DND-41 (cell line): Measurements from ENCODE around the gene APC.

Source experiments
- ATAC-seq: fragments of 200-7000 bp; cut with Tn5 transposase; 3 replicates; pipeline ENCODE4 v1.9.1; 2021; ENCODE audit warnings: low read depth; ENCODE audit not compliant: insufficient read depth
- DNase-seq: peaks from one replicate; pipeline ENCODE4 v3.0.0-alpha.2; 2020
- H2AFZ ChIP-seq: 2 replicates; pipeline ENCODE4 v1.6.0; 2012; ENCODE audit warnings: low read depth, low read length
- H3K27ac ChIP-seq: 2 replicates; pipeline ENCODE4 v1.5.1; 2012; ENCODE audit warnings: low read length, inconsistent platforms
- H3K27me3 ChIP-seq: fragments of 200-600 bp; sonication (generic); 2 replicates; pipeline ENCODE4 v1.6.0; 2012; ENCODE audit warnings: low read length, mild to moderate bottlenecking, inconsistent platforms; ENCODE audit not compliant: insufficient read depth, poor library complexity
- H3K36me3 ChIP-seq: 2 replicates; pipeline ENCODE4 v1.5.1; 2012; ENCODE audit warnings: low read length, inconsistent platforms; ENCODE audit not compliant: insufficient read depth
- H3K4me1 ChIP-seq: 2 replicates; pipeline ENCODE4 v1.5.1; 2012; ENCODE audit warnings: mild to moderate bottlenecking, low read length; ENCODE audit not compliant: insufficient read depth
- H3K4me2 ChIP-seq: 2 replicates; pipeline ENCODE4 v1.6.0; 2012; ENCODE audit warnings: mild to moderate bottlenecking, moderate library complexity, low read length, inconsistent platforms; ENCODE audit not compliant: insufficient read depth
- H3K4me3 ChIP-seq, 2 experiments: fragments of 200-600 bp in 1 of 2; shearing (Covaris generic) in 1 of 2; 2 replicates each; pipeline ENCODE4 v1.5.1; 2012 to 2016; ENCODE audit warnings: inconsistent platforms in 2 of 2, low read length in 2 of 2, mild to moderate bottlenecking in 2 of 2, low read depth in 1 of 2, moderate library complexity in 1 of 2
- H3K79me2 ChIP-seq: 2 replicates; pipeline ENCODE4 v1.6.0; 2012; ENCODE audit warnings: low read length, inconsistent platforms; ENCODE audit not compliant: insufficient read depth
- H3K9ac ChIP-seq: 2 replicates; pipeline ENCODE4 v1.6.0; 2012; ENCODE audit warnings: low read depth, mild to moderate bottlenecking, inconsistent platforms, low read length, moderate library complexity
- H3K9me3 ChIP-seq: 2 replicates; pipeline ENCODE4 v1.5.1; 2012; ENCODE audit warnings: low read length, moderate library complexity, mild to moderate bottlenecking, inconsistent platforms; ENCODE audit not compliant: insufficient read depth, severe bottlenecking
- H4K20me1 ChIP-seq: 2 replicates; pipeline ENCODE4 v1.6.0; 2012; ENCODE audit warnings: low read length; ENCODE audit not compliant: insufficient read depth
- EZH2 ChIP-seq: IDR thresholded peaks from 3 replicates; pipeline ENCODE4 v1.6.1; 2012; ENCODE audit warnings: borderline replicate concordance, low read depth, mild to moderate bottlenecking, moderate library complexity, low read length, inconsistent platforms; ENCODE audit not compliant: severe bottlenecking
- TF ChIP-seq, protein P1 (sequence below): IDR thresholded peaks from 2 replicates; pipeline ENCODE4 v1.5.1; 2012; ENCODE audit warnings: borderline replicate concordance, low read length, moderate library complexity, mild to moderate bottlenecking; ENCODE audit not compliant: poor library complexity, severe bottlenecking; ENCODE audit errors: extremely low read depth

The APC gene

DNA sequence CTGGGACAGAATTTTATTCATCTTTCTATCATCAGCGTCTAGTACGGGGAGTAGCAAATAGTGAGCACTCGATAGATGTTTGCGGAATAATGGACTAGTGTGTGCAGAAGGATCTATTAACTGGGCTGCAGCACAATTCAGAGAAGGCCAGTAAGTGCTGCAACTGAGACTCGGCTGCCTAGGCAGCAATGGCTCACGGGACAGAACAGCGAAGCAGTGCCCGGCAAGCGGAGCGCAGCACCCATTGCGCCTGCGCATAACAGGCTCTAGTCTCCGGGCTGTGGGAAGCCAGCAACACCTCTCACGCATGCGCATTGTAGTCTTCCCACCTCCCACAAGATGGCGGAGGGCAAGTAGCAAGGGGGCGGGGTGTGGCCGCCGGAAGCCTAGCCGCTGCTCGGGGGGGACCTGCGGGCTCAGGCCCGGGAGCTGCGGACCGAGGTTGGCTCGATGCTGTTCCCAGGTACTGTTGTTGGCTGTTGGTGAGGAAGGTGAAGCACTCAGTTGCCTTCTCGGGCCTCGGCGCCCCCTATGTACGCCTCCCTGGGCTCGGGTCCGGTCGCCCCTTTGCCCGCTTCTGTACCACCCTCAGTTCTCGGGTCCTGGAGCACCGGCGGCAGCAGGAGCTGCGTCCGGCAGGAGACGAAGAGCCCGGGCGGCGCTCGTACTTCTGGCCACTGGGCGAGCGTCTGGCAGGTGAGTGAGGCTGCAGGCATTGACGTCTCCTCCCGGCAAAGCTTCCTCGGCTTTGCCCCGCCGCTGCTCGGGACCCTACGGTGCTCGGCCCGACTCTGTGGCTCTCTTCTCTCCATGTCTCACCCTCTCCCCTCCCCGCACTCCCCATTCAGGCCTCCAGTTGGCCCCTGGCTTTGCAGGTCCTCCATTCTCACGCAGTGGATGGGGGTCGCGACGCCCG, 30.2 kb upstream of the APC start:
- peak overlapping the region; percentile 96 for H3K4me2 ChIP-seq
- H3K79me2 ChIP-seq, result peaks cover 50% of the 10 kb centered on the region

DNA sequence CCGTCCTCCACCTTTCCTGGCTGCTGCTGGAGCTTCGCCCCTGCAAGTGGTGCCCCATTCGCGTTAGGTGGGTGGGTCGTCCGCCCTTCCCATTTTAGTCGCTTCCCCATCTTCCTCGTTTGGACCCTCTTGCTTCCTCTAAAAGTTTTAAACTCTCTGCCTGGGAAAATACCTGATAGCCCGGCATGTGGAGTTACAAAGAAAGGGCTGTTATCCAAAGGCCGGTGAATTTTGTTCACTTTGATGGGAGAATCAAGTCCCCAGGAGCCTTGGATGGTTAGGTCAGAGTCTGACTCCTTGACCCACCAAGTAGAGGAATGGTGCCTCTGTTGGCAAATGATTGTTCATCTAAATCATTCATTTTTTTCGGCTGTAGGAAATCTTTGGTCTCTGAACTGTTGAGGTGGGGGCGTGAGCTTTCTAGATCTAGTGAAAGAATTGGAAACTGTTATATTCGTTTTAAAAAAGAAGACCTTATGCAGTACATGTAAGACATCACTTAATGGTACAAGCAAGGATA, 29.5 kb upstream of the APC start:
- Histone ChIP-seq H3K36me3 (no peaks in the 10 kb centered on the region), H3K4me1 (peaks cover 46% of the 10 kb centered on the region), H3K9ac (peak overlapping the region; percentile 76), H3K79me2 (peaks cover 55% of the 10 kb centered on the region), H3K27ac (peak overlapping the region; percentile 79), H2AFZ (peak overlapping the region; percentile 86), H3K4me3 (peak overlapping the region; percentile 62 to 95), H3K27me3 (no peaks in the 10 kb centered on the region), H3K4me2 (peak overlapping the region; percentile 96), H3K9me3 (no peaks in the 10 kb centered on the region), H4K20me1 (peaks cover 1% of the 10 kb centered on the region; the same call in 1 of the 2 replicates)
- no peak for ATAC-seq
- DNase-seq, result no peak
- TF ChIP-seq, protein P1, sequence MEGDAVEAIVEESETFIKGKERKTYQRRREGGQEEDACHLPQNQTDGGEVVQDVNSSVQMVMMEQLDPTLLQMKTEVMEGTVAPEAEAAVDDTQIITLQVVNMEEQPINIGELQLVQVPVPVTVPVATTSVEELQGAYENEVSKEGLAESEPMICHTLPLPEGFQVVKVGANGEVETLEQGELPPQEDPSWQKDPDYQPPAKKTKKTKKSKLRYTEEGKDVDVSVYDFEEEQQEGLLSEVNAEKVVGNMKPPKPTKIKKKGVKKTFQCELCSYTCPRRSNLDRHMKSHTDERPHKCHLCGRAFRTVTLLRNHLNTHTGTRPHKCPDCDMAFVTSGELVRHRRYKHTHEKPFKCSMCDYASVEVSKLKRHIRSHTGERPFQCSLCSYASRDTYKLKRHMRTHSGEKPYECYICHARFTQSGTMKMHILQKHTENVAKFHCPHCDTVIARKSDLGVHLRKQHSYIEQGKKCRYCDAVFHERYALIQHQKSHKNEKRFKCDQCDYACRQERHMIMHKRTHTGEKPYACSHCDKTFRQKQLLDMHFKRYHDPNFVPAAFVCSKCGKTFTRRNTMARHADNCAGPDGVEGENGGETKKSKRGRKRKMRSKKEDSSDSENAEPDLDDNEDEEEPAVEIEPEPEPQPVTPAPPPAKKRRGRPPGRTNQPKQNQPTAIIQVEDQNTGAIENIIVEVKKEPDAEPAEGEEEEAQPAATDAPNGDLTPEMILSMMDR, result no peak
- TF ChIP-seq EZH2, result no peak

More for the DNA sequence above, 30.2 kb upstream of the APC start:
- H3K9ac ChIP-seq, result peak overlapping the region; percentile 76
- no peaks in the 10 kb centered on the region for H3K27me3 ChIP-seq
- H3K36me3 ChIP-seq, result no peaks in the 10 kb centered on the region
- H2AFZ ChIP-seq, result peak overlapping the region; percentile 89
- H3K4me3 ChIP-seq, result peak overlapping the region; percentile 62 to 95
- peaks cover 46% of the 10 kb centered on the region for H3K4me1 ChIP-seq
- DNase-seq, result peak; percentile 98
- no peaks in the 10 kb centered on the region for H3K9me3 ChIP-seq
- no peaks in the 10 kb centered on the region for H4K20me1 ChIP-seq
- ATAC-seq, result peak; percentile 93
- TF ChIP-seq, protein P1, result peak; percentile 16
- TF ChIP-seq EZH2, result no peak
- H3K27ac ChIP-seq, result peak overlapping the region; percentile 79

DNA sequence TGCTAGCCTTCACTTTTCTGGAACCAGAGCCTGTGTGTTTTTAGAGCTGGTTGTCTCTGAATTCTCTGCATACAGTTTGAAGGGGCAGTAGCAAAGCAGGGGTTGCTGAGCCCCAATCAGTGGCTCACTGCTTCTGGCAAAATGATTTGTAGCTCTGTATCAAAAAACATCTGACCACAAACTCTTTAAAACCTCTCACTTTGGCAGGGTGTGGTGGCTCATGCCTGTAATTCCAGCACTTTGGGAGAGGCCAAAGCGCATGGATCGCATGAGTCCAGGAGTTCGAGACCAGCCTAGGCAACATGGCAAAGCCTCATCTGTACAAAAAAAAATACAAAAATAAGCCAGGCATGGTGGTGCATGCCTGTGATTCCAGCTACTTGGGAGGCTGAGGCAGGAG, 28.3 kb upstream of the APC start:
- peaks cover 67% of the 10 kb centered on the region for H3K79me2 ChIP-seq
- H3K27ac ChIP-seq, result no peak overlapping the region
- H4K20me1 ChIP-seq, result peaks cover 2% of the 10 kb centered on the region; the same call in 1 of the 2 replicates
- no peaks in the 10 kb centered on the region for H3K27me3 ChIP-seq
- no peaks in the 10 kb centered on the region for H3K36me3 ChIP-seq
- H3K4me1 ChIP-seq, result peaks cover 46% of the 10 kb centered on the region
- peak overlapping the region; percentile 96 for H3K4me2 ChIP-seq
- ATAC-seq, result no peak
- no peak overlapping the region for H3K9ac ChIP-seq
- H3K4me3 ChIP-seq, result no peak overlapping the region; a peak in 1 of 4 replicates
- no peak overlapping the region for H2AFZ ChIP-seq
- DNase-seq, result no peak
- H3K9me3 ChIP-seq, result no peaks in the 10 kb centered on the region
- TF ChIP-seq, protein P1, result no peak
- no peak for TF ChIP-seq EZH2
